K562 (cell line): ENCODE data around the gene ABCF2. TPM values are rescaled to one million over a fixed set of nuclear protein-coding genes. Genes with fewer than 3 reads are reported as not detected.

Experiments used
- CBX2 ChIP-seq: fragments of 200-600 bp; sonication (generic); IDR thresholded peaks from one replicate; pipeline ENCODE4 v1.6.1; 2012; ENCODE audit warnings: mild to moderate bottlenecking, low read length, inconsistent platforms; ENCODE audit not compliant: insufficient read depth, poor library complexity, severe bottlenecking
- DMBX1 ChIP-seq: fragments of 250-450 bp; sonication (Bioruptor Pico); IDR thresholded peaks from 2 replicates; pipeline ENCODE4 v1.8.0; 2022; ENCODE audit warnings: inconsistent platforms, mild to moderate bottlenecking, moderate library complexity, borderline replicate concordance
- EP400 ChIP-seq: fragments of 450-650 bp; IDR thresholded peaks from 2 replicates; pipeline ENCODE4 v1.6.1; 2017; ENCODE audit warnings: antibody characterized with exemption, mild to moderate bottlenecking, moderate library complexity
- RBM22 ChIP-seq: fragments of 200-400 bp; formaldehyde crosslinking; IDR thresholded peaks from 2 replicates; pipeline ENCODE4 v1.6.1; 2018; ENCODE audit warnings: low read length, low read depth; ENCODE audit not compliant: poor library complexity, severe bottlenecking
- SMARCB1 ChIP-seq: IDR thresholded peaks from 2 replicates; pipeline ENCODE4 v1.6.1; 2011; ENCODE audit warnings: improper control_type of control experiment, low read depth; ENCODE audit not compliant: insufficient read length
- ZFP1 ChIP-seq: fragments of 450-650 bp; formaldehyde crosslinking; IDR thresholded peaks from 2 replicates; pipeline ENCODE4 v1.4.0; 2020; ENCODE audit warnings: mild to moderate bottlenecking, mixed read lengths
- ZFPM2 ChIP-seq: fragments of 250-450 bp; sonication (Bioruptor Pico); IDR thresholded peaks from 2 replicates; pipeline ENCODE4 v1.5.1; 2022; ENCODE audit warnings: mild to moderate bottlenecking
- ZNF347 ChIP-seq: fragments of 450-650 bp; formaldehyde crosslinking; IDR thresholded peaks from 2 replicates; pipeline ENCODE4 v1.4.0; 2020; ENCODE audit warnings: low read depth, mild to moderate bottlenecking, moderate library complexity
- ZNF695 ChIP-seq: fragments of 450-650 bp; formaldehyde crosslinking; IDR thresholded peaks from 2 replicates; pipeline ENCODE4 v1.4.0; 2020; ENCODE audit warnings: mild to moderate bottlenecking, moderate library complexity
- ZNF77 ChIP-seq: fragments of 250-450 bp; sonication (Bioruptor Pico); IDR thresholded peaks from 2 replicates; pipeline ENCODE4 v1.5.0; 2020
- ZSCAN29 ChIP-seq: fragments of 450-650 bp; IDR thresholded peaks from 2 replicates; pipeline ENCODE4 v1.6.1; 2017
- polyA plus RNA-seq, 8 experiments: library from polyadenylated mRNA; depleted of rRNA in 4 of 8; stranded (reverse) in 5 of 8; unstranded in 3 of 8; fragments of >200 nt; fragmentation: Nextera tagmentation in 2 of 8; fragmentation: Illumina TruSeq in 1 of 8; extraction: Ambion mirVana in 2 of 8; extraction: Trizol in 1 of 8; gene quantifications; 2 replicates each; pipeline versions ENCODE4 v1.2.1 to v1.2.3, GENCODE V29; 2011 to 2014; ENCODE audit warnings: inconsistent platforms in 1 of 8, missing spikeins in 1 of 8
- total RNA-seq, 7 experiments: library from RNA; depleted of rRNA in 6 of 7; stranded (reverse); fragments of >200 nt in 6 of 7; fragmentation: Illumina TruSeq in 2 of 7; extraction: Trizol in 2 of 7; gene quantifications; 2 replicates each; pipeline versions ENCODE4 v1.2.1 to v1.2.3, GENCODE V29; 2011 to 2021; ENCODE audit warnings: low replicate concordance in 1 of 7
- TF ChIP-seq, protein P1 (sequence below): sonication (generic); formaldehyde crosslinking; IDR thresholded peaks from 2 replicates; pipeline ENCODE4 v1.8.1; 2023; ENCODE audit warnings: mild to moderate bottlenecking, missing genetic modification reagents
- TF ChIP-seq, protein P2 (sequence below): sonication (generic); formaldehyde crosslinking; IDR thresholded peaks from 2 replicates; pipeline ENCODE4 v1.8.0; 2022; ENCODE audit warnings: mild to moderate bottlenecking, low read depth, missing genetic modification reagents
- TF ChIP-seq, protein P3 (sequence below): fragments of 150-350 bp; IDR thresholded peaks from 2 replicates; pipeline ENCODE4 v1.6.1; 2014; ENCODE audit warnings: low read depth, mild to moderate bottlenecking, low read length, borderline replicate concordance
- TF ChIP-seq, protein P4 (sequence below): fragments of 250-450 bp; sonication (Bioruptor Pico); IDR thresholded peaks from 2 replicates; pipeline ENCODE4 v1.5.0; 2021; ENCODE audit warnings: mild to moderate bottlenecking, borderline replicate concordance

Gene ABCF2
- total and polyA plus RNA-seq, 9 of the 15 experiments (the other 6 are each of a cell fraction or from before 2014, with no cell fraction given) = 62.1 to 224 (median 113) TPM

DNA sequence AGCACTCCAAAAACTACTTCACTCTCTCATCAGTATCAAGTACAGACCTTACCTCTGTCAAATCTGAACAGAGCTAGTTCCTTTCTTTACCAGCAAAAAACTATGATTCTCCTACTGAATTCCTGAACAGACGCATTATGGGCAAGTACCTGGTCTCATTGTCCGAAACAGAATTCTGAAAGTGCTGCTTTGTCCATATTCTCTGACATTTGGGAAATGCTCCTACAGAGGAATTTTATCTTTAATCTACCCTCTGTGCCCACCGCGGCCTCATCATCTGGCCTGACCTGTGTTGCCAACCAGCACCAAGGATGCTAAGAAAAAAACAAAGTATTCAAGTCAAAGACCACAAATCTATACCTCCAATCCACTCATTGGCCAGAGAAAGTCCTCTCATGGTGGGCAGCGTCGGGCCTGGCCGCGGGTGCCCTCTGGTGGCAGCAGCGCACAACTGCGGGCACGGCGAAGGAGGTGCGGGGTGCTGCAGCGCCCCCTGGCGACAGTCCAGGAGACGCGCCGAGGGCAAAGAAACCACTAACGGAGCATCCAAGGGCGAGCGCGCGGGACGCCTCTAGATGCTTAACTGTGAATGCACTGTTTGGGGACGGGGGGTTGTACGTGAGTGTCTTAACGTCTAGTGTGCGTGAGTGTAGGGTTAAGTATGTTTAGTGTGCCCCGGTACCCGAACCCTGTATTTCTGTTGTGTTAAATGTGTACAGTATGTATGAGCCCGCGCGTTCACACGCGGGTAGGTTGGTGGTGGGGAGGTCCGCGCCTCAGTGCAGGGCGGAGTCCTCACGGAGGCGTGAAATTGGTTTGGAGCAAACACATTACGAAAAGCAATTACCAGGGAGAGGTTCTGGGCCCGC, 54.5 kb downstream of the ABCF2 start (continued):
- TF ChIP-seq, protein P1, sequence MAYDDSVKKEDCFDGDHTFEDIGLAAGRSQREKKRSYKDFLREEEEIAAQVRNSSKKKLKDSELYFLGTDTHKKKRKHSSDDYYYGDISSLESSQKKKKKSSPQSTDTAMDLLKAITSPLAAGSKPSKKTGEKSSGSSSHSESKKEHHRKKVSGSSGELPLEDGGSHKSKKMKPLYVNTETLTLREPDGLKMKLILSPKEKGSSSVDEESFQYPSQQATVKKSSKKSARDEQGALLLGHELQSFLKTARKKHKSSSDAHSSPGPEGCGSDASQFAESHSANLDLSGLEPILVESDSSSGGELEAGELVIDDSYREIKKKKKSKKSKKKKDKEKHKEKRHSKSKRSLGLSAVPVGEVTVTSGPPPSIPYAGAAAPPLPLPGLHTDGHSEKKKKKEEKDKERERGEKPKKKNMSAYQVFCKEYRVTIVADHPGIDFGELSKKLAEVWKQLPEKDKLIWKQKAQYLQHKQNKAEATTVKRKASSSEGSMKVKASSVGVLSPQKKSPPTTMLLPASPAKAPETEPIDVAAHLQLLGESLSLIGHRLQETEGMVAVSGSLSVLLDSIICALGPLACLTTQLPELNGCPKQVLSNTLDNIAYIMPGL (CRISPR knock-in tag) = peak; percentile 98
- TF ChIP-seq, protein P2, sequence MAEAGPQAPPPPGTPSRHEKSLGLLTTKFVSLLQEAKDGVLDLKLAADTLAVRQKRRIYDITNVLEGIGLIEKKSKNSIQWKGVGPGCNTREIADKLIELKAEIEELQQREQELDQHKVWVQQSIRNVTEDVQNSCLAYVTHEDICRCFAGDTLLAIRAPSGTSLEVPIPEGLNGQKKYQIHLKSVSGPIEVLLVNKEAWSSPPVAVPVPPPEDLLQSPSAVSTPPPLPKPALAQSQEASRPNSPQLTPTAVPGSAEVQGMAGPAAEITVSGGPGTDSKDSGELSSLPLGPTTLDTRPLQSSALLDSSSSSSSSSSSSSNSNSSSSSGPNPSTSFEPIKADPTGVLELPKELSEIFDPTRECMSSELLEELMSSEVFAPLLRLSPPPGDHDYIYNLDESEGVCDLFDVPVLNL = no peak
- TF ChIP-seq ZSCAN29 (no peak), ZNF347 (no peak), ZNF77 (CRISPR knock-in tag) (no peak), ZFPM2 (CRISPR knock-in tag) (no peak), CBX2 (no peak), ZFP1 (CRISPR knock-in tag) (no peak), ZNF695 (CRISPR knock-in tag) (no peak), RBM22 (peak; percentile 71), EP400 (no peak), SMARCB1 (no peak), DMBX1 (CRISPR knock-in tag) (no peak)
- TF ChIP-seq, protein P3, sequence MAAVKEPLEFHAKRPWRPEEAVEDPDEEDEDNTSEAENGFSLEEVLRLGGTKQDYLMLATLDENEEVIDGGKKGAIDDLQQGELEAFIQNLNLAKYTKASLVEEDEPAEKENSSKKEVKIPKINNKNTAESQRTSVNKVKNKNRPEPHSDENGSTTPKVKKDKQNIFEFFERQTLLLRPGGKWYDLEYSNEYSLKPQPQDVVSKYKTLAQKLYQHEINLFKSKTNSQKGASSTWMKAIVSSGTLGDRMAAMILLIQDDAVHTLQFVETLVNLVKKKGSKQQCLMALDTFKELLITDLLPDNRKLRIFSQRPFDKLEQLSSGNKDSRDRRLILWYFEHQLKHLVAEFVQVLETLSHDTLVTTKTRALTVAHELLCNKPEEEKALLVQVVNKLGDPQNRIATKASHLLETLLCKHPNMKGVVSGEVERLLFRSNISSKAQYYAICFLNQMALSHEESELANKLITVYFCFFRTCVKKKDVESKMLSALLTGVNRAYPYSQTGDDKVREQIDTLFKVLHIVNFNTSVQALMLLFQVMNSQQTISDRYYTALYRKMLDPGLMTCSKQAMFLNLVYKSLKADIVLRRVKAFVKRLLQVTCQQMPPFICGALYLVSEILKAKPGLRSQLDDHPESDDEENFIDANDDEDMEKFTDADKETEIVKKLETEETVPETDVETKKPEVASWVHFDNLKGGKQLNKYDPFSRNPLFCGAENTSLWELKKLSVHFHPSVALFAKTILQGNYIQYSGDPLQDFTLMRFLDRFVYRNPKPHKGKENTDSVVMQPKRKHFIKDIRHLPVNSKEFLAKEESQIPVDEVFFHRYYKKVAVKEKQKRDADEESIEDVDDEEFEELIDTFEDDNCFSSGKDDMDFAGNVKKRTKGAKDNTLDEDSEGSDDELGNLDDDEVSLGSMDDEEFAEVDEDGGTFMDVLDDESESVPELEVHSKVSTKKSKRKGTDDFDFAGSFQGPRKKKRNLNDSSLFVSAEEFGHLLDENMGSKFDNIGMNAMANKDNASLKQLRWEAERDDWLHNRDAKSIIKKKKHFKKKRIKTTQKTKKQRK = no peak
- TF ChIP-seq, protein P4, sequence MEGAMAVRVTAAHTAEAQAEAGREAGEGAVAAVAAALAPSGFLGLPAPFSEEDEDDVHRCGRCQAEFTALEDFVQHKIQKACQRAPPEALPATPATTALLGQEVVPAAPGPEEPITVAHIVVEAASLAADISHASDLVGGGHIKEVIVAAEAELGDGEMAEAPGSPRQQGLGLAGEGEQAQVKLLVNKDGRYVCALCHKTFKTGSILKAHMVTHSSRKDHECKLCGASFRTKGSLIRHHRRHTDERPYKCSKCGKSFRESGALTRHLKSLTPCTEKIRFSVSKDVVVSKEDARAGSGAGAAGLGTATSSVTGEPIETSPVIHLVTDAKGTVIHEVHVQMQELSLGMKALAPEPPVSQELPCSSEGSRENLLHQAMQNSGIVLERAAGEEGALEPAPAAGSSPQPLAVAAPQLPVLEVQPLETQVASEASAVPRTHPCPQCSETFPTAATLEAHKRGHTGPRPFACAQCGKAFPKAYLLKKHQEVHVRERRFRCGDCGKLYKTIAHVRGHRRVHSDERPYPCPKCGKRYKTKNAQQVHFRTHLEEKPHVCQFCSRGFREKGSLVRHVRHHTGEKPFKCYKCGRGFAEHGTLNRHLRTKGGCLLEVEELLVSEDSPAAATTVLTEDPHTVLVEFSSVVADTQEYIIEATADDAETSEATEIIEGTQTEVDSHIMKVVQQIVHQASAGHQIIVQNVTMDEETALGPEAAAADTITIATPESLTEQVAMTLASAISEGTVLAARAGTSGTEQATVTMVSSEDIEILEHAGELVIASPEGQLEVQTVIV = no peak
